Astrocyte of the cerebellum (primary cell): ENCODE results near the gene CPNE5.

Experiments used
- DNase-seq: peaks from one replicate; pipeline ENCODE4 v3.0.0-alpha.2; 2011; ENCODE audit warnings: low read depth
- H3K4me3 ChIP-seq: 2 replicates; pipeline ENCODE4 v1.5.1; 2011; ENCODE audit warnings: mild to moderate bottlenecking, low read depth, low read length, moderate library complexity
- in situ Hi-C: cut with HindIII; loops from 2 replicates; pipeline ENCODE4 v1.10.0; 2017; ENCODE audit warnings: low sequenced_read_pairs
- TF ChIP-seq, protein P1 (sequence below): IDR thresholded peaks from 2 replicates; pipeline ENCODE4 v1.5.1; 2012; ENCODE audit warnings: low read length, low read depth, moderate library complexity, mild to moderate bottlenecking; ENCODE audit errors: missing control alignments

The CPNE5 gene

DNA sequence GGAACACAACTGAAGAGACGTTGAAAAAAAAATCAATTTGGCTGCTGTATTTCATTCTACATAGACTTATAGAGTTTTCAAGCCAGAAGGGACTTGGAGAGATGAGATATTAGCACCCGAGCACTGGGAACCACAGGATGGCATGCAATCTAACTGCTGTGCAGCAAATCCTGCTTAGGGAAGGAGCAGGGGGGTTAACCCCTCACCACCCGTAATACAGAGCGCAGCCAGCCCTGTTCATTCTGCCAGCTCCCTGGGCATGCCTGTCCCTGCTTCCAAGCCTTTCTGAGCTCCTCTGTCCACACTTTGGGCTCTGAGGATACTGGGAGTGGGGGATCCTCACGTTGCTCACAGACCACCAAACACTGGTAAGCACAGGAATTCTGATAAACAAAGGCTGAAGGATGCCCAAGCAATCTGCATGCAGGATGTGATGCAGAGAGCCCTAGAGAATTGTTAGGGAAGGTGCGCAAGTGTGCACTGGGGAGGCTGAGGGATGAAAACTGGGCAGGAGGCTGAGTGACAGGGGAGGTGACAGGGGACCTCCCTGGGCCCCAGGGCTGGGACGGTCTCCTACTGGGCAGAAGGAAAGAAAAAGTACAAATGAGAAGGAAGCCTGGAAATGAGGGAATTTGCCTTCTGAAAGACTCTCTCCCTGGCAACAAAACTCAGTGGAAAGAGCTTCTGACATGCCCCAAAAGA lies 34.0 kb downstream of the CPNE5 start:
- TF ChIP-seq, protein P1, sequence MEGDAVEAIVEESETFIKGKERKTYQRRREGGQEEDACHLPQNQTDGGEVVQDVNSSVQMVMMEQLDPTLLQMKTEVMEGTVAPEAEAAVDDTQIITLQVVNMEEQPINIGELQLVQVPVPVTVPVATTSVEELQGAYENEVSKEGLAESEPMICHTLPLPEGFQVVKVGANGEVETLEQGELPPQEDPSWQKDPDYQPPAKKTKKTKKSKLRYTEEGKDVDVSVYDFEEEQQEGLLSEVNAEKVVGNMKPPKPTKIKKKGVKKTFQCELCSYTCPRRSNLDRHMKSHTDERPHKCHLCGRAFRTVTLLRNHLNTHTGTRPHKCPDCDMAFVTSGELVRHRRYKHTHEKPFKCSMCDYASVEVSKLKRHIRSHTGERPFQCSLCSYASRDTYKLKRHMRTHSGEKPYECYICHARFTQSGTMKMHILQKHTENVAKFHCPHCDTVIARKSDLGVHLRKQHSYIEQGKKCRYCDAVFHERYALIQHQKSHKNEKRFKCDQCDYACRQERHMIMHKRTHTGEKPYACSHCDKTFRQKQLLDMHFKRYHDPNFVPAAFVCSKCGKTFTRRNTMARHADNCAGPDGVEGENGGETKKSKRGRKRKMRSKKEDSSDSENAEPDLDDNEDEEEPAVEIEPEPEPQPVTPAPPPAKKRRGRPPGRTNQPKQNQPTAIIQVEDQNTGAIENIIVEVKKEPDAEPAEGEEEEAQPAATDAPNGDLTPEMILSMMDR = no peak
- no peak overlapping the region for H3K4me3 ChIP-seq
- no peak for DNase-seq
- in situ Hi-C loops = no loop called here

DNA sequence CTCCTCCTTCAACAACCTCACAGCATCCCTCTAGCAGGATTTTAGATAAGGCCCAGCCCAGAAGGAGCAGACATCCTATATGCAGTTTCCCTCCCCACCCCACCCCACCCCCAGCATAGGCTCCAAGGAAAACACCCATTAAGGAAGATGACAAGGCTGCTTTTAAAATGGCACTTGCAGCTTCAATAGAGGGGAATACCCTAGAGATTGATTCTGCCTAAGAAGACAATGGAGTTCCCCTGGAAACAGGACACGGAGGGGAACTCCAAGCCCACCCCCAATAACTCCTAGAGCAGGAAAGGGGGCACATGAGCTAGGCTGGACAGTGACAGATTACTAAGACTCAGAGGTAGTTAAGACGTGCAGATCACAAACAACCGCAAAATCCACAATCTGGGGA lies 34.7 kb downstream of the CPNE5 start:
- in situ Hi-C loops = no loop called here
- no peak overlapping the region for H3K4me3 ChIP-seq
- DNase-seq = no peak
- TF ChIP-seq, protein P1 = no peak

DNA sequence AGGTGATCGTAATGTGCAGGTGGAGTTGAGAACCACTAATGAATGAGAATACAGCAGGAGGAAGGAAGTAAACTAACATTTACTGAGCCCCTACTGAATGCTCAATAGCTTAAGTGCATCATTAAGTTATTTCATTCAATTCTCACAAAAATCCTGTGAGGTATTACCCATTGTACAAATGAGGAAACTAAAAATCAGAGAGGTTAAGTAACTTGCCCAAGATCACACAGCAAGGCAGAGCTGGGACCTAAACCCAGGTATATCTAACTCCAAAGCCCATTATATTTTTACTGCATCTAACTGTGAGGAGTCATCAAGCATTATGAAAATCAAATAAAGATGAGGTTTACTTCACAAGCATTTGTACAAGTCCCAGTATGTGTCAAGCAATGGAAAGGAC lies 35.3 kb downstream of the CPNE5 start:
- in situ Hi-C loops = no loop called here
- DNase-seq = no peak
- TF ChIP-seq, protein P1 = no peak
- no peak overlapping the region for H3K4me3 ChIP-seq

DNA sequence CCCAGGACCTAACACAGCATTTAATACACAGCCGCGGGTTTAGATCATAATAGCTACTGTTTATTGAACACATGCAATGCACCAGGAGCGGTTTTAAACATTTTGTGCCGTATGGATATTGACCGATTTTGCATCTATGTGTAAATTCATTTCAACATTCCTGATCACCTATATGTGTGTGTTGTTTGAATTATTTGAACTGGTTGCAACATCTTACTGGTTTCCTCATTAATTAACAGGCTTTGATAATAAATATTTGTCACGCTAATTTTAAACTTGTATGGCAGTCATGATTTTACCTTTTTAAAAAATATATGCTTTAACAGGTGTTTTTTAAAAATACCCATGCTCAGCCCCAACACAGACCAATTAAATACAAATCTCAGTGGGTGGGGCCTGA lies 35.8 kb downstream of the CPNE5 start:
- in situ Hi-C loops = no loop called here
- no peak overlapping the region for H3K4me3 ChIP-seq
- DNase-seq = no peak
- TF ChIP-seq, protein P1 = no peak

DNA sequence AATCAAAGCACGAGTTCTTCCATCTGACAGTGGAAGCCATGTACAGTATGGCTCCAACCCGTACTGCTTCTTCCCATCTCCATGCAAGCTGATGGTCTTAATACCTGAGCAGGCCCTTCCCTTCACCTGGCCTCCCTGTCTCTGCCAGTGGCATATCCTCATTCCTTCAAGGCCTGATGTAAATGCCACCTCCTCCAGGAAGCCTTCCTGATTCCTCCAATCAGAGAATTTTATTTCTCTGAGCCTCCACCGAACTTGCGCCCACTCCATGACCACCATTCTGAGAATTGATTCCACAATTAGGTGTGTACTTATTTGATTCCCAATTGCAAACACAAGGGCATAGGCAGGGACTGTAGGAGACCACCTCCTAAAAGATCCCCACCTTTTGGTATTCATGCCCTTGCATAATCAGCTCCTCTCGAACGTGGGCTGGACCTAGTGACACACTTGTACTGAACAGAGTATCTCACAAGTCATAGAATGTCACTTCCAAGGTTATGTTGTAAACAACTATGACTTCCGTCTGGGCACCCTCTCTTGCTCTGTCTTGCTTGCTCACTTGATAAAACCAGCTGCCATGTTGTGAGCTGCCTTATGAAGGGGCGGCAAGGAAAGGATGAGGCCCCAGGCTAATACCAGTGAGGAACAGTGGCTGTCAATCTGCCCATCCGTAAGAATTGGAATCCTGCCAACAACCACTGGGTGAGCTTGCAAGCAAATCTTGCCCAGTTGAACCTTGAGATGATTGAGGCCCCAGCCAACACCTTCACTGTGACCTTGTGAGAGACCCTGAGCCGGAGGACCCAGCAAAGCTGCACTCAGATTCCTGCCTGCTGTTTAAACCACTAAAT lies 38.8 kb downstream of the CPNE5 start:
- in situ Hi-C loops = no loop called here
- H3K4me3 ChIP-seq = no peak overlapping the region
- TF ChIP-seq, protein P1 = no peak
- DNase-seq = no peak

DNA sequence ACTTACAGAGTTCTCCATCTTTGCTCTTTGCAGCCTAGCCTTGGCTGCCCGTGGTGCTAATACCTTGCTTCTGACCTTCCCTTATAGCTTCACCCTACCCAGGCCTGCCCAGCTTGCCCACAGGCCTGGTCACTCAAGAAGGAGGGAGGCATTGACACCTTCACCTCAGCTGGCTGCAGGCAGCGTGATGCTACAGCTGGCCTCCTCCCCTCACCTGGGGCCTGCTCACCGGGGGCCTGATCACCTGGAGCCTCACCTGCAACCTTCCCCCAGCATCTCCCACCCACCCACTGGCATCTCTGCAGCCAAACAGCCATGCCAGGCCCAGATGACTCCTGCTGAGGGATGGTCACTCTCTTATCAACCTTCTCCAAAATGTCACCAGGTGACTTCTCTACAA lies 40.4 kb downstream of the CPNE5 start:
- H3K4me3 ChIP-seq = no peak overlapping the region
- in situ Hi-C loops = no loop called here
- TF ChIP-seq, protein P1 = no peak
- no peak for DNase-seq
